GM21825 (cell line): ENCODE results near the gene SMOC2.
"Not testable (repeated sequence)": the region's sequence is repeated elsewhere in the genome, so short reads cannot be mapped to it uniquely, and the experiment has no call there.

Experiments
- ATAC-seq: cut with Tn5 transposase; IDR thresholded peaks from one replicate; pipeline ENCODE4 v1.9.1; 2021; ENCODE audit warnings: mild to moderate bottlenecking, moderate library complexity; ENCODE audit not compliant: unreplicated experiment

The SMOC2 gene

GRCh38 chr6:168598251-168599117 is 157.5 kb downstream of the SMOC2 start:
- no peak for ATAC-seq

DNA sequence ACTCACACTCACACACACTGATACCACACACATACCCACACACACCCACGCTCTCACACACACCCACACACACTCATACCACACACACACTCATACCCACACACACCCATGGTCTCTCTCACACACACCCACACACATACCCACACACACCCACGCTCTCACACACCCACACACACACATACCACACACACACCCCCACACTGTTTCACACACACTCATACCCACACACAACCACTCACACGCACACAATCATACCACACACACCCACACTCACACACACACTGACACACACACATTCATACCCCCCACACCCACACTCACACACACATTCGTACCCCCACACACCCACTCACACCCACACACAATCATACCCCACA is 158.1 kb downstream of the SMOC2 start:
- no peak for ATAC-seq

DNA sequence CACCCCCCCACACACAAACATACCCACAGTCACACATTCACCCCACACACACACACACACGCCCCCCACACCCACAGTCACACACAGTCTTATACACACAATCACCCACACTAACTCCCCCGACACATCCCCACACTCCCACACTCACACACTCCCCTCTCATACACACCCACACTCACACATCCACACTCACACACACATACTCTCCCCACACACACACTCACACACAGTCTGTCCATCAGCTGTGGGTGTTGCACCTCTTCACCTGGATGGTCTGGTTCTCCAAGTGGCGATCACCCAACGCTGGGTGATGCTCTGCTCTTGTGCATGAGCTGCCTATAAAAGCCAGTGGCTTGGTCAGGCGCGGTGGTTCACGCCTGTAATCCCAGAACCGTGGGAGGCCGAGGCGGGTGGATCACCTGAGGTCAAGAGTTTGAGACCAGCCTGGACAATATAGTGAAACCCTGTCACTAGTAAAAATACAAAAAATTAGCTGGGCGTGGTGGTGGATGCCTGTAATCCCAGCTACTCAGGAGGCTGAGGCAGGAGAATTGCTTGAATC is 158.9 kb downstream of the SMOC2 start:
- ATAC-seq, result no peak

GRCh38 chr6:168600381-168600780 is 159.4 kb downstream of the SMOC2 start:
- no peak for ATAC-seq

DNA sequence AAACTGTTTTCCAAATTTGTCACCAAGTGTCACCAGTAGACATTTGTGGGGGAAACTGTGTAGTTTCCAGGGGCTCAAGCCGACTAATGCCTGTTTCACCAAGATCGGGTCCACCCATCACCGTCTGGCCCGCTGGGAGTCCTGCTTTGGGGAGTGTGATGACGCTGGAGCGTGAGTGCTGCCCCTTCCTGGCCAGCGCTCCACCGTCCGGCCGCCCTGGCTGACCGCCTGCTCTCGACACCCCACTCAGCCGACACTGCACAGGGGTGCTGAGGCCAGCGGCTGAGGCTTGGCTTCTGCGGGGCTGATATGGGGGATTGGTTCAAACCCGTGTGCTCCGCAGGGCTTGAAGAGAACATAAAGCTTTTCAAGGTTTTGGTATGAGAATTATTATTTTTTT is 160.1 kb downstream of the SMOC2 start:
- ATAC-seq, result no peak

GRCh38 chr6:168601546-168601945 is 160.6 kb downstream of the SMOC2 start:
- no peak for ATAC-seq

DNA sequence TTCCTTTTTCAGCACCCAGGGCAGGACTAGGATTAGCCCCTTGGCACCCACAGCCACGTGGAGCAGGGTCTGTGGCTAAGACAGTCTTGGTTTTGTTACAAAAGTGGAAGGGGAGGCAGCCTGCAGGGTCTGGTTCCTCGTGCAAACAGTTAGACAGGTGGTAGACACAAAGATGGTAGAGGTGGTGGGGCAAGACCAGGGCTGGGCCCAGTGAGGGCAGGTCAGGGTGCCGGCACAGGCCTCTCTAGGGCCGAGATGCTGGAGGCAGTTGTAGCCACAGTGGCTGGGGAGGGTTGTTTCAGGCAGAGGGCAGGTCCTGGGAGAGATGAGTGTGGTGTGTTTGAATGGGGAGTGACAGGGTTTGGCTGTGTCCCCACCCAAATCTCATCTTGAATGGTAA is 161.6 kb downstream of the SMOC2 start:
- no peak for ATAC-seq

DNA sequence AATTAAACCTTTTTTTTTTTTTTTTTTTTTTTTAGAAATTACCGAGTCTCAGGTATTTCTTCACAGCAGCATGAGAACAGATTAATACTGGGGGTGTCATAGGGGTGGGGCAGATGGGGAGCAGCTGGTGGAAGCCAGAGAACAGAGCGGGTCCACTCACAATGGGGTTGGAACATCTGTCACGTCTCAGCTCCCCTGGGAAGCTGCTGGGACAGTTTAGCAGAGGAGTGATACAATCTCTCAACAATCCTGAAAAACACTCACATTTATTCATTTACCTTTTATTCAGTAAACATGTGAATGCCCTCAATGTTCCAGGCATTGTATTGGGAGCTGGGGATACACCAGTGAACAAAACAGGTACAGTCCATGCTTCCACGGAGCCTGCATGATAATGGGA is 162.2 kb downstream of the SMOC2 start:
- no peak for ATAC-seq

- no peak for ATAC-seq
Observed at GRCh38 chr6:168605964-168606363, 165.0 kb downstream of the SMOC2 start.

DNA sequence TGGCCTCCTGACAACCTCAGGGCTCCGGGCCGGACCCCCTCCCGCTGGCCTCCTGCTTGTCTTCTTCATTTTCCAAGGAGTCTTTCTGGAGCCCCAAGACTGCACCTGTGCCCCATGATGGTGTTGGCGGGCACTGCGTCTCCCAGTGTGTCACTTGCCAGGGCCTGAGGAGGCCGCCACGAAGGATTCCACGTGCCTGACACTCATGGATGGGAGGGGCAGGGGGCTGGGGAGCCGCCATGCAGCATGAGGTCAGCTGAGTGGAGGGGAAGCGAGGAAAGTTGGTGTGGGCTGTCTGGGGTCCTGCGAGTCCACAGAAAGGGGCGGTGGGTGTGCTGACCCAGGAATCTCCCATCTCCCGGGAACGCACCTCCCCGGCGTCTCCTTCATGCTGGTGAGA is 165.7 kb downstream of the SMOC2 start:
- no peak for ATAC-seq

DNA sequence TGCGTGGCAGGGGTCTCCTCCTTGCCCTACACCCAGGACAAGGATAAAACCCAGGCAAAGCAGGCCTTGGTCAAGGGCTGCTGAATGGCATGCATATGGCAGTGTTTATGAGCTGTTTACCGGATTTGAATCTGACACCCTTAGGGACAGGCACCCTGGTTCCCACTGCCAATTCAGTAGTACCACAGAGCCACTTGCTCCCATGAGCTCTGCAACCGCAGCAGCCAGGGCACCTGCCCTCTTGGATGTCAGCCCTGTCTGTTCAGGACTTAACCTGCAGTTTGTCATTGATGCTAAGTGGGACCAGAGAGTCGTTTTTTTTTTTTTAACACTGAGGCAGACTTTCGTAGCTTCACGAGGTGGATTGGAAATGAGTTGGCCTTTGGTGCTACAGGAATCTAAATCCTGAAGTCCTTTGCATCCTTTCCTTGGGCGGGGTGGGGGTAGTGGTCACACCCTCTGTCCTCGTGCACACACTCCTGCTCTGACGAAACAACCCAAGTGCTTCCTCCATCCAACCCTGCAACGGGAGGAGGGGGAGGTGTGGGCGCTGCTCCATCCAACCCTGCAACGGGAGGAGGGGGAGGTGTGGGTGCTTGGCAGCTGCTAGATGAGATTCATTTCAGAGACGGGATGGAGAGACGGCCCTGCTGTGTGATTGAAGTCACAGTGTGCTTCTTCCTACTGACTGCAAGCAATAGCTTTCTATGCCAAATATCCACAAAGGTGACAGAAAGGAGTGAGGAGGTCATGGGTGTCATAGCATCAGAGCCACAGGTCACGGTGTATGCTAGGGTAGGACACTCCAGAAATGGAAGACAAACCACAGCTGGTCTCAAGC is 166.5 kb downstream of the SMOC2 start:
- ATAC-seq, result no peak

DNA sequence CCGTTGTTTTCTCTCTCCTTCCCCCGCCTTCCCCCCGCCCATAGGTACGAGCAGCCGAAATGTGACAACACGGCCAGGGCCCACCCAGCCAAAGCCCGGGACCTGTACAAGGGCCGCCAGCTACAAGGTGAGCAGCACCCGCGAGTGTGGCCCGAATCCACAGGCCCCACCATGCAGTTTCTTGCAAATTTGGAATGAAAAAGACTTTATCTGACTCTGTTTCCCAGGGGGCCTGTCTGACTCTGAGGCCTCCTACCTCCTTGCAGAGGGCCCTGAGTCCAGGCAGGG is 167.1 kb downstream of the SMOC2 start:
- no peak for ATAC-seq

GRCh38 chr6:168609026-168609685 is 168.2 kb downstream of the SMOC2 start:
- ATAC-seq, result no peak

DNA sequence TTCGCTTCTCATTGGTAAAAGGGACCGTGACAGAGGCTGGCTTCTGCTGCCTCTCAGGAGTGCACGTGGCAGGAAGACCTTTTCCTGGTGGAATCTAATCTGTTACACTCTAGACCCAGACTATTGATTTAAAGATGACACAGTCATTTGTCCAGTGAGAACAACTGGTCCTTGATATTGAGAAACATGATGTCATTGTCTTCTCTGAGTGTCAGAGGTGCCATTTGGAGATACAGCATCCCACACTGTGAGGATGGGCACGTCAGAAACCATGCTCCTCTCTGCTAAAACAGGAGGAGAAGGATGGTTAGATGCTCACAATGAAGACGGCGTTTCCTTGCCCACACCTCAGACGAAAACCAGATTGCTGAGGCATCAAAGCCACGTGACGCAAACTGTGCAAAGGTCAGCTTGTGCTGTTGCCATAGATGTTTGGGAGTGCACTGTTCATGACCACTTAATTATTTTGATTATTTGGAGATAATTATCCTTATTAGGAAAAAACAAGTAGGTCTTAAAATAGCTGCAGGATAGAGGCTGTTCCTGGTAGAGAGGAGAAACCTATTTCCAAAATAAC is 169.0 kb downstream of the SMOC2 start:
- no peak for ATAC-seq

DNA sequence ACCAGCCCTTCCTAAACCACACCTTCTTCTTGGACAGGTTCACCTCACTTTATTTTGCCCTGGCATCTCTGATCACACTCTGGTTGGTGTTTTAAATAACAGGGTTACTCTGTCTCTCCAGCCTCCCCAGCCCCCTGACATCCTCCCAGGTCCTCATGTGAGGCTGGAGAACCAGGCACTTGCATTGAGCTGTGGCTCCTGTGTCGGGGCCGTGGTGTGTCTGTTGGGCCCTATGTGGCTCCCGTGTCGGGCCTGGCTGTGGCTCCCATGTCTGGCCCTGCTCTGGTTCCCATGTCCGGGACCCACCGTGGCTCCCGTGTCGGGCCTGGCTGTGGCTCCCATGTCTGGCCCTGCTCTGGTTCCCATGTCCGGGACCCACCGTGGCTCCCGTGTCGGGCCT is 170.0 kb downstream of the SMOC2 start:
- not testable (repeated sequence) for ATAC-seq

DNA sequence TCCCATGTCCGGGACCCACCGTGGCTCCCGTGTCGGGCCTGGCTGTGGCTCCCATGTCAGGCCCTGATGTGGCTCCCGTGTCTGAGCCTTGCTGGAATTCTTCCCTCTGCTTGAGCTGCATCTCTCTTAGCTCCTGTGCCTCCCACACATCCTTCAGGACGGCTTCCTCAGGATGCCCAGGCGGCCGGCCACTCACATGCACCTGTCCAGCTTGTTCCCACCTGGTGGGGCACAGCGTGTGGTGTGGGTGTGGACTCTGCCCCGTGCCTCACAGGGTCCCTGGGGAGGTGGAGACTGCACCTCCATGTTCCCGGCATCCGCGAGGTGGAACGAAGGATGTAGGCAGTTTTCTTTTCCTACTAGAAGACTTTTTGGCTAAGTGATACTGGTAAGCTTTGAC is 170.7 kb downstream of the SMOC2 start:
- no peak for ATAC-seq

DNA sequence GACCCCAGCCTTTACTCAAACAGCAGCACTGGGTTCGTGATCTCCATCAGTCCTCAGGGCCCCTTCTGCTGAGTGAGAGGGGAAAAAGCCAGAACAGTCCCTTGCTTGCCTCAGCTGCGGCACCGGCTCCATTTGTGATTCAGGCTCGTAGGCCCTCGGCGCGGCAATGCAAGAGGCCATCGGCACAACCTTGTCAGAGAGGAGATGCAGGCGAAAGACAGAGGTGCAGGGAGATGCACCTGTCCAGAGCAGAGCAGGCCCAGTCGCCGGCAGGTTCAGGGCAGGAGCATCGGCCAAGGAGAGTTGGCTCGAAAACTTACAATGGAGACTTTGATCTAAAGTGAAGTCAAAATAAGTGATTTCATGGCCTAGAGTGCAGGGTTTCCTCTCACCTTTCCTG is 171.6 kb downstream of the SMOC2 start:
- no peak for ATAC-seq

DNA sequence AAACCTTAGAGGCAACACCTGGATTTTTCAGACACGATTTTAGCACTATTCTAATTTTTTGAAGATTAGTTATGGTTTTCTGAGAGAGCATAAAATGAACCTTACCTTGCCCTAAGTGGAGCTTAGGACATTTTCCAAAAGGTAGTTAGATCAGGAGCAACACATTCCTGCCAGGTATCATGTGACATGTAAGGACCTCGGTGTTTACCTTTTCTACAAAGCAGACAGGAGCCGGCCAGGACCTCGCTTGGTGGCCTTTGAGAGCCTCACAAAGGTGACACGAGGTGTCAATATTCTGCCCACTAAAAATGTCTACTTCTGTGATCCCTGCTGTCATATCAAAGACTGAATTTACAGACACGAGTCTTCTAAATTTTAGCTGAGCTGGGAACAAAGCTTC is 174.9 kb downstream of the SMOC2 start:
- no peak for ATAC-seq

DNA sequence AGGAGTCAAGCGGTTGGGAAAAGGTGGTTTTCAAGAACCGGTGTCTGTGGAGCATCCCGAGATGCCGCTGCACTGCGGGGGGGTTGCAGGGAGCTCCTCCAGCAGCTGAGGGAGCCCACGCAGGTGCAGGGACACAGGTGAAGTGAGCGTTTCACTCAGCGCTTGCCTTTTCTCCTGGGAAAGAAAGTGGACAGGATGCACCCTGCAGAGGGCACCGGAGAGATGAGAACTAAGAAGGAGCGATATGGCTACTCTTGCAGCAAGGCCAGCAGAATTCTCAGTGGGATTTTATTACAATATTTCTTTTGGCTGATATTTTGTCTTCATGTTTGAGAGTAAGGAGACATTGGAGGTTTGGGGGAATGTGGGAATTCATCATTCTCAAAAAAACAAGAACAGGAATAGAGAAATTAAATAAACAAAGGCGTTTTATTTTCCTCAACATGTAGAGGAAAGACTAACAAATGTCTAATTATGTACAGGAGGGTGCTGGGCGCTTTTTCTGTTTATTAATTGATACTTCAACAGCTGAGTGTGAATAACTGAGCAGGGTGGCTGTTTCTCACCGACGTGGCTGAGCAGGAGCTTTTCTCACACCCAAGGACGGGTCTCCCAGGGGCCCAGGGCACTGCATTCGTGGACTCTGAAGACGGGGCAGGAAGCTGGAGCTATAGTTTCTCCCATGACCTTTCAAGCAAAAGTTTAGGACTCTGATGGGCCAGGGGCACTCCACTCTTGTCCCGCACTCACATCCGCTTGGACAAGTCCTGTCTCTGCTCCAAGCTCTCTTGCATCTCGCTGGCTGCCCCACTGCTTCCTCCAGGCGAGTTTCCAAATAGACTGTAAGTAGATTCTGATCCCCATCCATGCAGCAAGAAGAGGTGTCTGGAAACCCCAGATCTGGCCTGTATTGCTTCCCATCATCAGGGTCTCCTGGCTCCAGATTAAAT is 176.1 kb downstream of the SMOC2 start:
- ATAC-seq, result no peak
